ENCODE measurements around the gene FAF1. TPM values are rescaled to one million over a fixed set of nuclear protein-coding genes. Genes with fewer than 3 reads are reported as not detected.
"Not testable (repeated sequence)": the region's sequence is repeated elsewhere in the genome, so short reads cannot be mapped to it uniquely, and the experiment has no call there.

Gene FAF1
- total RNA-seq, 1 experiment from 2014 or later = 109 TPM

DNA sequence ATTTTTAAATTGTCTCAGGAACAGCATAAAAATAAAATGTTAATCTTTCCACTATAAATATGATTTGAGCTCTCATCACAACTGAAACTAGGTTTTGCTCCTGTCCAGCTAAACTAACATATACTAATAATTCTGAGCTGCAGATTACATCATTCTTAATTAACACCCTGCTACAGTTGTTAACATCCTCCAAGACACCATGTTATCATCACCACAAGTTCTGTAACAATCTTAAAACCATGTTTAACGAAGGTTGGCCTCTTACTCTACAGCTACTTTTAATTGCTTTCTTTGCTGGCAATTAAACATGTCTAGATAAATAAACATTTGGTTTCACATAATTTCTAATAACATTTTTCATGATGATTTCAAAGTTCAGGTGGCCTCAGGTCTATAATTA lies 240.9 kb downstream of the FAF1 start:
- TF ChIP-seq EZH2 (IDR thresholded peaks at IDR 0.05; ENCODE audit: borderline replicate concordance, low read depth, low read length, poor library complexity, severe bottlenecking) = no peak
- Histone ChIP-seq H3K27me3 (replicated peaks; ENCODE audit: insufficient read depth, low read depth, low read length, poor library complexity) (no peaks in the 10 kb centered on the region), H3K27ac (ENCODE audit: low read depth, low read length, poor library complexity, severe bottlenecking) (no peak overlapping the region), H3K4me1 (ENCODE audit: insufficient read depth, low read length, poor library complexity, severe bottlenecking) (no peaks in the 10 kb centered on the region), H3K9me3 (ENCODE audit: low read depth, low read length, poor library complexity, severe bottlenecking) (no peaks in the 10 kb centered on the region), H3K4me3 (ENCODE audit: low read depth, low read length, poor library complexity, severe bottlenecking) (no peak overlapping the region), H3K36me3 (ENCODE audit: insufficient read depth, low read length, poor library complexity, severe bottlenecking) (no peaks in the 10 kb centered on the region)
- BruUV-seq (replicated peaks) = no TSS peak
- intact Hi-C loops (cut with micrococcal nuclease; ENCODE audit: unreplicated experiment) = no loop called here
- CTCF ChIA-PET = no interaction called here
- no peak for DNase-seq (ENCODE audit: low spot score)
- POLR2A ChIA-PET (ENCODE audit: low non-redundant PET) = interaction anchor here (0.7 kb wide), 1 partner anchor 577 kb away, joined by 3 read pairs; no protein-coding TSS in a partner anchor

DNA sequence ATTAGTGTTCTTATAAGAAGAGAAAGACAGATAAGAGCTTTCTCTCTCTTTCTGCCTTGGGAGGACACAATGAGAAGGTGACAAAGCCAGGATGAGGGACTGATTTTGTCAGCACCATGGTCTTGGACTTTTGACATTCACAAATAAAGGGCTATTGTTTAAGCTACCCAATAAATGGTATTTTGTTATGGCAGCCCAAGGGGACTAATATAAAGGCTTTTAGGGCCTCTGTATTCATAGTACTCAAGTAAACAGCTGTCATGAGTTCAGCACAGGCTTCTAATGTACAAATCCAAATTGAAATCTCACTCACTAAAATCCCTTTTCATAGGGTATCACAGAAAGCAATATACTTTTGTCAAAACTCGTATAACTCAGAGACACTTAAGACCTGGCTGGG lies 242.7 kb downstream of the FAF1 start:
- TF ChIP-seq, protein P1, sequence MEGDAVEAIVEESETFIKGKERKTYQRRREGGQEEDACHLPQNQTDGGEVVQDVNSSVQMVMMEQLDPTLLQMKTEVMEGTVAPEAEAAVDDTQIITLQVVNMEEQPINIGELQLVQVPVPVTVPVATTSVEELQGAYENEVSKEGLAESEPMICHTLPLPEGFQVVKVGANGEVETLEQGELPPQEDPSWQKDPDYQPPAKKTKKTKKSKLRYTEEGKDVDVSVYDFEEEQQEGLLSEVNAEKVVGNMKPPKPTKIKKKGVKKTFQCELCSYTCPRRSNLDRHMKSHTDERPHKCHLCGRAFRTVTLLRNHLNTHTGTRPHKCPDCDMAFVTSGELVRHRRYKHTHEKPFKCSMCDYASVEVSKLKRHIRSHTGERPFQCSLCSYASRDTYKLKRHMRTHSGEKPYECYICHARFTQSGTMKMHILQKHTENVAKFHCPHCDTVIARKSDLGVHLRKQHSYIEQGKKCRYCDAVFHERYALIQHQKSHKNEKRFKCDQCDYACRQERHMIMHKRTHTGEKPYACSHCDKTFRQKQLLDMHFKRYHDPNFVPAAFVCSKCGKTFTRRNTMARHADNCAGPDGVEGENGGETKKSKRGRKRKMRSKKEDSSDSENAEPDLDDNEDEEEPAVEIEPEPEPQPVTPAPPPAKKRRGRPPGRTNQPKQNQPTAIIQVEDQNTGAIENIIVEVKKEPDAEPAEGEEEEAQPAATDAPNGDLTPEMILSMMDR (conservative IDR thresholded peaks at IDR 0.05; ENCODE audit: low read depth, low read length) = no peak
- TF ChIP-seq EZH2 (IDR thresholded peaks at IDR 0.05; ENCODE audit: borderline replicate concordance, low read depth, low read length, poor library complexity, severe bottlenecking) = no peak
- H3K36me3 ChIP-seq (ENCODE audit: insufficient read depth, low read length, poor library complexity, severe bottlenecking) = no peaks in the 10 kb centered on the region
- no peaks in the 10 kb centered on the region for H3K4me1 ChIP-seq (ENCODE audit: insufficient read depth, low read length, poor library complexity, severe bottlenecking)
- CTCF ChIA-PET = no interaction called here
- H3K9me3 ChIP-seq (ENCODE audit: low read depth, low read length, poor library complexity, severe bottlenecking) = no peaks in the 10 kb centered on the region
- H3K4me3 ChIP-seq (ENCODE audit: low read depth, low read length, poor library complexity, severe bottlenecking) = no peak overlapping the region
- H3K27ac ChIP-seq (ENCODE audit: low read depth, low read length, poor library complexity, severe bottlenecking) = no peak overlapping the region
- POLR2A ChIA-PET (ENCODE audit: low non-redundant PET) = no interaction called here
- BruUV-seq (replicated peaks) = no TSS peak
- no peaks in the 10 kb centered on the region for H3K27me3 ChIP-seq (replicated peaks; ENCODE audit: insufficient read depth, low read depth, low read length, poor library complexity)
- intact Hi-C loops (cut with micrococcal nuclease; ENCODE audit: unreplicated experiment) = no loop called here
- no peak for DNase-seq (ENCODE audit: low spot score)

DNA sequence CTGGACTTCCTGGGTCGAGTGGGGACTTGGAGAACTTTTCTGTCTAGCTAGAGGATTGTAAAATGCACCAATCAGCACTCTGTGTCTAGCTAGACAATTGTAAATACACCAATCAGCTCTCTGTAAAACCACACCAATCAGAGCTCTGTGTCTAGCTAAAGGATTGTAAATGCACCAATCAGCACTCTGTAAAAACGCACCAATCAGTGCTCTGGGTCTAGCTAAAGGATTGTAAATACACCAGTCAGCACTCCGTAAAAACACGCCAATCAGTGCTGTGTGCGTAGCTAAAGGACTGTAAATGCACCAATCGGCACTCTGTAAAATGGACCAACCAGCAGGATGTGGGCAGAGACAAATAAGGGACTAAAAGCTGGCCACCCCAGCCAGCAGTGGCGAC lies 243.6 kb downstream of the FAF1 start:
- H3K9me3 ChIP-seq (ENCODE audit: low read depth, low read length, poor library complexity, severe bottlenecking); POLR2A ChIA-PET (ENCODE audit: low non-redundant PET); H3K4me3 ChIP-seq (ENCODE audit: low read depth, low read length, poor library complexity, severe bottlenecking); H3K27ac ChIP-seq (ENCODE audit: low read depth, low read length, poor library complexity, severe bottlenecking); H3K27me3 ChIP-seq (replicated peaks; ENCODE audit: insufficient read depth, low read depth, low read length, poor library complexity); H3K4me1 ChIP-seq (ENCODE audit: insufficient read depth, low read length, poor library complexity, severe bottlenecking); H3K36me3 ChIP-seq (ENCODE audit: insufficient read depth, low read length, poor library complexity, severe bottlenecking); DNase-seq (ENCODE audit: low spot score); intact Hi-C loops (cut with micrococcal nuclease; ENCODE audit: unreplicated experiment); BruUV-seq (replicated peaks); CTCF ChIA-PET: not testable (repeated sequence)

DNA sequence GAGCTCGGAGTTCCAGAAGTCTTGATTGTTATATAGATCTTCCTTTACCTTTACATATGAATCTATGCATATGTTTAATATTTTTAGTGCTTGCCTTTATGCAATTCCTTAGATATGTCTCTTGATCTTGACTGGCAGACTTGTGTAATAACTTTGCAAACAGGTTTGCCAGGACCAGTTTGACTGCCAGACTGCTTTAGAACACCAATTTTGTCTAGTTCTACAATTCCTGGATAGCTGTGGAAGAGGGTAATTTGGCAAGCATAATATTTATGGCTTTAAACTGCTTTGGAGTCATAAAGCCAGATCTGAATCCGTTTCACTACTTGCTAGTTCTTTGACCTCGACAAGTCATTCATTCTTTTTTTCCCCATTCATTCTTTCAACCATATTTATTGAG lies 250.0 kb downstream of the FAF1 start:
- POLR2A ChIA-PET (ENCODE audit: low non-redundant PET) = no interaction called here
- CTCF ChIA-PET = no interaction called here

More for the DNA sequence above, 250.0 kb downstream of the FAF1 start:
- DNase-seq (ENCODE audit: low spot score) = no peak
- H3K27me3 ChIP-seq (replicated peaks; ENCODE audit: insufficient read depth, low read depth, low read length, poor library complexity) = no peaks in the 10 kb centered on the region
- no peak overlapping the region for H3K4me3 ChIP-seq (ENCODE audit: low read depth, low read length, poor library complexity, severe bottlenecking)
- TF ChIP-seq, protein P1 (conservative IDR thresholded peaks at IDR 0.05; ENCODE audit: low read depth, low read length) = no peak
- TF ChIP-seq EZH2 (IDR thresholded peaks at IDR 0.05; ENCODE audit: borderline replicate concordance, low read depth, low read length, poor library complexity, severe bottlenecking) = no peak
- H3K36me3 ChIP-seq (ENCODE audit: insufficient read depth, low read length, poor library complexity, severe bottlenecking) = no peaks in the 10 kb centered on the region
- peaks cover 4% of the 10 kb centered on the region for H3K4me1 ChIP-seq (ENCODE audit: insufficient read depth, low read length, poor library complexity, severe bottlenecking)
- intact Hi-C loops (cut with micrococcal nuclease; ENCODE audit: unreplicated experiment) = no loop called here
- no peak overlapping the region for H3K27ac ChIP-seq (ENCODE audit: low read depth, low read length, poor library complexity, severe bottlenecking)
- BruUV-seq (replicated peaks) = no TSS peak
- no peaks in the 10 kb centered on the region for H3K9me3 ChIP-seq (ENCODE audit: low read depth, low read length, poor library complexity, severe bottlenecking)
